ENCODE measurements around the gene CEP250.

CEP250 gene

GRCh38 chr20:35560541-35560940 lies 105.1 kb downstream of the CEP250 start:
- TF ChIP-seq CTCF (IDR thresholded peaks at IDR 0.05; ENCODE audit: borderline replicate concordance, insufficient read depth, low read depth, low read length), result no peak
- no peak overlapping the region for H3K4me3 ChIP-seq (ENCODE audit: low read depth, low read length)

GRCh38 chr20:35561268-35561667 lies 105.9 kb downstream of the CEP250 start:
- TF ChIP-seq CTCF (IDR thresholded peaks at IDR 0.05; ENCODE audit: borderline replicate concordance, insufficient read depth, low read depth, low read length), result peak; percentile 51
- H3K4me3 ChIP-seq (ENCODE audit: low read depth, low read length), result no peak overlapping the region

GRCh38 chr20:35561671-35562070 lies 106.3 kb downstream of the CEP250 start:
- TF ChIP-seq CTCF (IDR thresholded peaks at IDR 0.05; ENCODE audit: borderline replicate concordance, insufficient read depth, low read depth, low read length), result no peak
- no peak overlapping the region for H3K4me3 ChIP-seq (ENCODE audit: low read depth, low read length)

- no peak for TF ChIP-seq CTCF (IDR thresholded peaks at IDR 0.05; ENCODE audit: borderline replicate concordance, insufficient read depth, low read depth, low read length)
- H3K4me3 ChIP-seq (ENCODE audit: low read depth, low read length), result no peak overlapping the region
Measured at GRCh38 chr20:35562541-35563110, 107.2 kb downstream of the CEP250 start.

GRCh38 chr20:35563834-35564233 lies 108.4 kb downstream of the CEP250 start:
- TF ChIP-seq CTCF (IDR thresholded peaks at IDR 0.05; ENCODE audit: borderline replicate concordance, insufficient read depth, low read depth, low read length), result no peak
- H3K4me3 ChIP-seq (ENCODE audit: low read depth, low read length), result no peak overlapping the region

GRCh38 chr20:35564905-35565304 lies 109.5 kb downstream of the CEP250 start:
- no peak overlapping the region for H3K4me3 ChIP-seq (ENCODE audit: low read depth, low read length)
- TF ChIP-seq CTCF (IDR thresholded peaks at IDR 0.05; ENCODE audit: borderline replicate concordance, insufficient read depth, low read depth, low read length), result no peak

- no peak for TF ChIP-seq CTCF (IDR thresholded peaks at IDR 0.05; ENCODE audit: borderline replicate concordance, insufficient read depth, low read depth, low read length)
Measured at GRCh38 chr20:35568645-35569044, 113.2 kb downstream of the CEP250 start.

More at GRCh38 chr20:35568645-35569044, 113.2 kb downstream of the CEP250 start:
- H3K4me3 ChIP-seq (ENCODE audit: low read depth, low read length), result no peak overlapping the region
